Fibroblast of villous mesenchyme (primary cell): ENCODE measurements around the gene GPR152. TPM values are rescaled to one million over a fixed set of nuclear protein-coding genes. Genes with fewer than 3 reads are reported as not detected.

Source experiments
- DNase-seq: peaks from one replicate; pipeline ENCODE4 v3.0.0-alpha.2; 2010; ENCODE audit warnings: low read depth
- H3K4me3 ChIP-seq: 2 replicates; pipeline ENCODE4 v1.5.1; 2011; ENCODE audit warnings: low read depth, mild to moderate bottlenecking, low read length
- total RNA-seq: library from RNA; depleted of rRNA; stranded (reverse); fragments of >200 nt; gene quantifications from 2 replicates; pipeline ENCODE4 v1.2.3, GENCODE V29; 2012
- TF ChIP-seq, protein P1 (sequence below): IDR thresholded peaks from 2 replicates; pipeline ENCODE4 v1.5.1; 2012; ENCODE audit warnings: low read depth, mild to moderate bottlenecking, low read length; ENCODE audit not compliant: insufficient read depth

Gene GPR152
- total RNA-seq, 1 donor, result not detected

DNA sequence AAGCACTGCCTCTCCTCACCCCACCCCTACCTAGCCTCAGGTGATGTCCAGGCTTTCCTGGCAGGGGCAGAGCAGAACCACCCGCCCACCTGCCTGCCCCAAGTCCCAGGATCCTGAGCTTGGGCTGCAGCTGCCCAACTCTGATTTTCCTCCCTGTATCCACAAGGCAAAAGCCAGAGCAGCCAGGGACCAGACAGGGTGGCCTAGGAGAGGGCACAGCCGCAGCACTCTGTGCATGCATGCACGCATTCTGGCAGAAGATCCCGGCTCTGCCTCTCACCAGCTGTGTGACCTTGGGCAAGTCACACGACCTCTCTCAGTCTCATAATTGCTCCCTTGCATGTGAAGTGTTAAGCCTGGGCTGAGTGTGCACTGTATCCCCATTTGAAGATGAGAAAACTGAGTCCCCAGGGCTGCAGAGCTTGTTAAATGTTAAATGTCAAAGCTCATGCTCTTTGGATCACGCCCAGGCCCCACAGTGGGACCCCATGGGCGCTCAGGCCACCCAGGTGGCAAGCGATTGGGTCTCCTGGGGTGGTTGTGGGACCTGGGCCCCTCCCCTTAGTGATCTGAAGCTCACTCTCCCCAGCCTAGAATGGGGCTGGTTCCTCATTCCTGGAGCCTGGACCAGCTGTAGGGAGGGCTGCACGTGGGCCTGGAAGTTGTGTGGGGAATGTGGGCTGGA, 39.9 kb downstream of the GPR152 start:
- TF ChIP-seq, protein P1, sequence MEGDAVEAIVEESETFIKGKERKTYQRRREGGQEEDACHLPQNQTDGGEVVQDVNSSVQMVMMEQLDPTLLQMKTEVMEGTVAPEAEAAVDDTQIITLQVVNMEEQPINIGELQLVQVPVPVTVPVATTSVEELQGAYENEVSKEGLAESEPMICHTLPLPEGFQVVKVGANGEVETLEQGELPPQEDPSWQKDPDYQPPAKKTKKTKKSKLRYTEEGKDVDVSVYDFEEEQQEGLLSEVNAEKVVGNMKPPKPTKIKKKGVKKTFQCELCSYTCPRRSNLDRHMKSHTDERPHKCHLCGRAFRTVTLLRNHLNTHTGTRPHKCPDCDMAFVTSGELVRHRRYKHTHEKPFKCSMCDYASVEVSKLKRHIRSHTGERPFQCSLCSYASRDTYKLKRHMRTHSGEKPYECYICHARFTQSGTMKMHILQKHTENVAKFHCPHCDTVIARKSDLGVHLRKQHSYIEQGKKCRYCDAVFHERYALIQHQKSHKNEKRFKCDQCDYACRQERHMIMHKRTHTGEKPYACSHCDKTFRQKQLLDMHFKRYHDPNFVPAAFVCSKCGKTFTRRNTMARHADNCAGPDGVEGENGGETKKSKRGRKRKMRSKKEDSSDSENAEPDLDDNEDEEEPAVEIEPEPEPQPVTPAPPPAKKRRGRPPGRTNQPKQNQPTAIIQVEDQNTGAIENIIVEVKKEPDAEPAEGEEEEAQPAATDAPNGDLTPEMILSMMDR, result no peak
- H3K4me3 ChIP-seq, result no peak overlapping the region
- DNase-seq, result no peak

DNA sequence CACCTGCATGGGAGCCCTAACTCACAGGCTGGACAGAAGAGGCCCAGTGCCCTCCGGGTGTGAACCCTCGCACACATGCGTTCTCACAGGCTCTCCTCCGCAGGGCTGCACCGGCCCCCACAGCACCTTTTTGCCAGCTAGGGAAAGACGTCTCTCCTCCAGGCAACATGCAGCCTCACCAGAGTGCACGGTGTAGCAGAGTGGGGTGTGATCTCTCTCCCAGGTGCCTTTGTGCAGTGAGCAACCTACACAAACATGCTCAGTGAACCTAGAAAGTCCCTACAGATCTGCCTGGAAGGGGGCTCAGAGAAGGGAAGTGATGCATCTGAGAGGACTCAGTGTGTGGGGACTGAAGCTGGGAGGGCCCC, 40.8 kb downstream of the GPR152 start:
- no peak overlapping the region for H3K4me3 ChIP-seq
- TF ChIP-seq, protein P1, result no peak
- DNase-seq, result no peak

DNA sequence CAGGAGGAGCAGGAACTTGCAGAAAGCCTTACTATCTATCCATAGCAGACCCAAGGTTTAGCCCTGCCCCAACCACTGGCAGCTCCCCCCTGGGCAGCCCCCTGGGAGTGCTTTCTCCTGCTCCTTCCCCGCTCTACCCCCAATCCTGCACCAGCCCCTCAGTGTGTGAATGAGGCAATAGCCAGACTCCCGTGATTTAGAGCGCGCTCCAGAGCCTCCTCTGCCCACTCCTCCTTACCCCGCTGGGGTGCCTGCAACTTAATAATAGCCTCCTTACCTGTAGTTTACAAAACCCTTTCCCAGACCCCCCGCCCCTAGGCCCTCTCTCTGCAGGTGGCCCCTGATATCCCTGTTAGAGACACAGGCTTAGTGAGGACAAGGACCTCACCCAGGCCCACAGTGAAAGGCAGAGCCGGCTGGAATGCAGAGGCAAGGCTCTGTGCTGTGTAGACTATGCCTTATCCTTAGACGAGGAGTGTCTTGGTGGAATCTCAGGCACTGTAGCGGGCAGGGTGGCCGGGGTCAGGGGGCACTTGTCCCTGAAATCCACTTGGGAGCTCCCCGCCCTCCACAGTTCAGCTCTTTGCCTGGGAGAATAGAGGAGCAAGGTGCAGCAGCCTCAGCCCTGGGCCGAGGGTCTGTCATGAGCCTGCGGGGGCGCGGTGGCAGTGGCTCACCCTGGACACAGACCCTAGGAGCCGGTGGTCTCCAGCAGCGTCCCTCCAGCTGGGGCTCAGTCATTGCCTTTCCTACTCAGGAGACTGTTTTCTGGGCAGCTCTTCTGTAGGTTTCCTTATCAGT, 41.3 kb downstream of the GPR152 start:
- DNase-seq, result no peak
- no peak overlapping the region for H3K4me3 ChIP-seq
- TF ChIP-seq, protein P1, result no peak

DNA sequence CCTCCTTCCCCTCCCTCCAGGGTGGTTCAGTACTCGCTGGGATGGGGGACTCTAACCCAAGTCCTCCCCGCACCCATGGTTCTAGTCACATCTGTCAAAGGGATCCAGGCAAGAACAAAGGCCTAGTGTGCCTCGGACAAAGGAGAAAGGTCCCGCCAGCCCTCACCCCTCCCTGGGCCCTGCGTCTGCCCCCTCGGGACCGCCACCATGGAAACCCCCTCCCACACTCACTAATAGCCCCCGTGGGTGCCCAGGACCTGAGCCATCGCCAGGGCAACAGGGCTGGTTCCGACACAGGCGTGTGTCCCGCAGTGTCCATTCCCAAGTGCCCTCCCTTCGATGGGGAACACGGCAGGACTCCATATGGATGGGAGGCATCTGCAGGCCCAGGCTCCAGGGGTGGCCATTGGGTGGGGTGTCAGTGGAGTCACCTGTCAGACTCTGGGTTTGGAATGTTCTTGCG, 42.1 kb downstream of the GPR152 start:
- TF ChIP-seq, protein P1, result no peak
- no peak overlapping the region for H3K4me3 ChIP-seq
- no peak for DNase-seq

DNA sequence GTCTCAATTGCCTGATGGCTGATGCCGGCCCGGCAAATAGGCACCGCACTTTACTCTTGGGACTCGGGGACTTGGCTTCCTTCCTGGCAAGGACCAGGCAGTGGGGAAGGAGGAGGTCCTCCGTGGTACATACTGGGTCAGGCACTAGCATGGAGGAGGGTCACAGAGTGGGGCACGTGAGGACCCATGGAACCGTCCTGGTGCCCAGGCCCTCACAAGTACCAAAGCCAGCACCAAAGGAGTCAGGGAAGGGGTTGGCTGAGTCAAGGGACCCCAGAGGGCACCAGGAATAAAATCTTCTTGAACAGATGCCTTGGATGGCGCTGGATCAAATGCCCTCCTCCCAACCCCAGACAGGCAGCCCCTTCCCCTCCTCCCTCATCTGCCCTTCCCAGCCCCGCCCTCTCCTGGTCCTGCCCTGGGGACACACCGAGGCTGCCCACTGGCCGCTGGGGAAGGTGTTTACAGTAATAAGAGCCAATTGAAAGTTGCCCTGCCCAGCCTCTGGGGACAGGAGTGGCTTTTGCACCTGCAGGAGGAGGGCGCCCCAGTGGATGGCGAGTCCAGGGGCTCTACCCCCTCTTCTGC, 42.7 kb downstream of the GPR152 start:
- DNase-seq, result no peak
- H3K4me3 ChIP-seq, result no peak overlapping the region
- TF ChIP-seq, protein P1, result no peak

DNA sequence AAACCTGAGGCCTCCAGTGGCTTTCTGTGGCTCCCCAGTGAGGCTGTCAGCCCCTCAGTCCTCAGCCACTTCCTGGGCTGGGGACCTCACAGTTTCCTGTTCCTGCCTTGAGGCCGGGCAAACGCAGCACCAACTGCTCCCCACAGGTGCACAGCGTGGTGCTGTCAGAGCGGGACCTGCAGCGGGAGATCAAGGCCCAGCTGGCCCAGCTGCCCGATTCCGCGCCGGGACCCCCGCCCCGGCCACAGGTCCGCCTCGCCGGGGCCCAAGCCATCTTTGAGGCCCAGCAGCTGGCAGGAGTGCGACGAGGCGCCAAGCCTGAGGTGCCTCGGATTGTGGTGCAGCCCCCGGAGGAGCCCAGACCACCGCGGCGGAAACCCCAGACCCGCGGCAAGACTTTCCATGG, 43.3 kb downstream of the GPR152 start:
- no peak for DNase-seq
- TF ChIP-seq, protein P1, result no peak
- no peak overlapping the region for H3K4me3 ChIP-seq
